Stimulated activated memory B cell treated with anti-CD40 and anti-IgM and Interleukin-4, amounts not matched to agents 10 μg/mL and 1 μg/mL and 100 μg/mL, for 72 hours (primary cell): Measurements from ENCODE around the gene XPO4.
"Not testable (repeated sequence)": the region's sequence is repeated elsewhere in the genome, so short reads cannot be mapped to it uniquely, and the experiment has no call there.

Experiments
- ATAC-seq: fragments of 150-1000 bp; cut with Tn5 transposase; 2 replicates; pipeline ENCODE4 v1.10.0; 2021
- H3K27ac Mint-ChIP-seq: one replicate; pipeline ENCODE4 v1.8.0; 2022; ENCODE audit warnings: mild to moderate bottlenecking, mixed read lengths
- H3K27me3 Mint-ChIP-seq: one replicate; pipeline ENCODE4 v1.8.0; 2022; ENCODE audit warnings: mixed read lengths
- H3K36me3 Mint-ChIP-seq: one replicate; pipeline ENCODE4 v1.8.0; 2022; ENCODE audit warnings: mixed read lengths
- H3K4me1 Mint-ChIP-seq: one replicate; pipeline ENCODE4 v1.8.0; 2022; ENCODE audit warnings: mixed read lengths
- H3K4me3 Mint-ChIP-seq: one replicate; pipeline ENCODE4 v1.8.0; 2022; ENCODE audit warnings: mild to moderate bottlenecking, moderate library complexity, mixed read lengths
- H3K9me3 Mint-ChIP-seq: one replicate; pipeline ENCODE4 v1.8.0; 2022; ENCODE audit warnings: mixed read lengths

XPO4 gene

GRCh38 chr13:20767309-20767943 is 135.1 kb downstream of the XPO4 start:
- peaks cover 10% of the 10 kb centered on the region for H3K4me1 Mint-ChIP-seq
- H3K36me3 Mint-ChIP-seq: peaks cover 36% of the 10 kb centered on the region
- no peaks in the 10 kb centered on the region for H3K27me3 Mint-ChIP-seq
- H3K4me3 Mint-ChIP-seq: no peak overlapping the region
- peaks cover 14% of the 10 kb centered on the region for H3K9me3 Mint-ChIP-seq
- H3K27ac Mint-ChIP-seq: no peak overlapping the region
- ATAC-seq: no peak

GRCh38 chr13:20760872-20761271 is 141.7 kb downstream of the XPO4 start:
- Mint-ChIP-seq H3K27ac (no peak overlapping the region), H3K27me3 (no peaks in the 10 kb centered on the region), H3K4me3 (no peak overlapping the region), H3K9me3 (peaks cover 8% of the 10 kb centered on the region), H3K4me1 (no peaks in the 10 kb centered on the region), H3K36me3 (peaks cover 35% of the 10 kb centered on the region)
- no peak for ATAC-seq

GRCh38 chr13:20754009-20754408 is 148.5 kb downstream of the XPO4 start:
- no peak for ATAC-seq
- Mint-ChIP-seq H3K4me3 (no peak overlapping the region), H3K9me3 (peaks cover 39% of the 10 kb centered on the region), H3K27me3 (no peaks in the 10 kb centered on the region), H3K36me3 (peaks cover 87% of the 10 kb centered on the region), H3K4me1 (no peaks in the 10 kb centered on the region), H3K27ac (no peak overlapping the region)

DNA sequence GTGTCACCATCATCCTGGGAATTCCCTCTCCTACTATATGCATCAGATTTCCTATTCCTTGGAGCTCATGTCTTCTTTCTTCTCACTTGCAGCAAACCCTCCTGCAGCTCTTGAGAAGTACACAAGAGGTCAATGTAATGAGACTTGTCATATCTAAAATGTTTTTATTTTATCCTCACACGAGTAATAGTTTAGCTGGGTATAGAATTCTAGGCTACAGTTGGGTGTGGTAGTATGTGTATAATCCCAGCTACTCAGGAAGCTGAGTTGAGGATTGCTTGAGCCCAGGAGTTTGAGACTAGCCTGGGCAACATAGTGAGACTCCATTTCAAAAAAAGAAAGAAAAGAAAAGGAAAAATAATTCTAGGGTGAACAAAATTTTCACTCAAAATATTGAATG is 153.2 kb downstream of the XPO4 start:
- H3K27me3 Mint-ChIP-seq: no peaks in the 10 kb centered on the region
- ATAC-seq: no peak
- H3K27ac Mint-ChIP-seq: no peak overlapping the region
- no peak overlapping the region for H3K4me3 Mint-ChIP-seq
- no peaks in the 10 kb centered on the region for H3K4me1 Mint-ChIP-seq
- H3K9me3 Mint-ChIP-seq: peaks cover 37% of the 10 kb centered on the region
- H3K36me3 Mint-ChIP-seq: peaks cover 72% of the 10 kb centered on the region

DNA sequence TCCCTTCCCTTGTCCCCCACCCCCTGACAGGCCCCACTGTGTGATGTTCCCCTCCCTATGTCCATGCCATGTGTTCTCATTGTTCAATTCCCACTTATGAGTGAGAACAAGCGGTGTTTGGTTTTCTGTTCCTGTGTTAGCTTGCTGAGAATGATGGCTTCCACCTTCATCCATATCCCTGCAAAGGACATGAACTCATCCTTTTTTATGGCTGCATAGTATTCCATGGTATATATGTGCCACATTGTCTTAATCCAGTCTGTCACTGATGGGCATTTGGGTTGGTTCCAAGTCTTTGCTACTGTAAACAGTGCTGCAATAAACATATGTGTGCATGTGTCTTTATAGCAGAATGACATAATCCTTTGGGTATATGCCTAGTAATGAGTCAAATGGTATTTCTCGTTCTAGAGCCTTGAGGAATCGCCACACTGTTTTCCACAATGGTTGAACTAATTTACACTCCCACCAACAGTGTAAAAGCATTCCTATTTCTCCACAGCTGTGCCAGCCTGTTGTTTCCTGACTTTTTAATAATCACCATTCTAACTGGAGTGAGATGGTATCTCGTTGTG is 158.6 kb downstream of the XPO4 start:
- not testable (repeated sequence) for ATAC-seq, H3K27ac Mint-ChIP-seq, H3K4me3 Mint-ChIP-seq, H3K27me3 Mint-ChIP-seq, H3K4me1 Mint-ChIP-seq
- peaks cover 37% of the 10 kb centered on the region for H3K36me3 Mint-ChIP-seq
- H3K9me3 Mint-ChIP-seq: peaks cover 12% of the 10 kb centered on the region

- no peaks in the 10 kb centered on the region for H3K27me3 Mint-ChIP-seq
- peaks cover 20% of the 10 kb centered on the region for H3K36me3 Mint-ChIP-seq
- no peaks in the 10 kb centered on the region for H3K4me1 Mint-ChIP-seq
- H3K27ac Mint-ChIP-seq: no peak overlapping the region
- peaks cover 6% of the 10 kb centered on the region for H3K9me3 Mint-ChIP-seq
- H3K4me3 Mint-ChIP-seq: no peak overlapping the region
- ATAC-seq: no peak
Observed at GRCh38 chr13:20740021-20740420, 162.5 kb downstream of the XPO4 start.

DNA sequence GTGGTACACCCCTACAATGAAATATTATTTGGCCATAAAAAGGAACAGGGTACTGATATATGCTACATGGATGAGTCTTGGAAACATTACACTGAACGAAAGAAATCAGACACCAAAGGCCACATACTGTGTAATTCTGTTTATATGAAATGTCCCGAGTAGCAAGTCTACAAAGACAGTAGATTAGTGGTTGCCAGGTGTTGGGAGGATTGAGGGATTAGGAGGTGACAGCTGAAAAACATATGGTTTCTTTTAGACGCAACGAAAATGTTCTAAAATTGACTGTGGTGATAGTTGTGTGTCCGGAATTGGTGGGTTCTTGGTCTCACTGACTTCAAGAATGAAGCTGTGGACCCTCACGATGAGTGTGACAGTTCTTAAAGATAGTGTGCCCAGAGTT is 163.9 kb downstream of the XPO4 start:
- Mint-ChIP-seq H3K36me3 (peaks cover 31% of the 10 kb centered on the region), H3K27ac (no peak overlapping the region), H3K4me1 (no peaks in the 10 kb centered on the region), H3K4me3 (no peak overlapping the region), H3K9me3 (no peaks in the 10 kb centered on the region), H3K27me3 (no peaks in the 10 kb centered on the region)
- no peak for ATAC-seq

GRCh38 chr13:20729633-20730585 is 172.6 kb downstream of the XPO4 start:
- no peak for ATAC-seq
- H3K4me3 Mint-ChIP-seq: no peak overlapping the region
- H3K4me1 Mint-ChIP-seq: no peaks in the 10 kb centered on the region
- H3K27me3 Mint-ChIP-seq: no peaks in the 10 kb centered on the region
- no peak overlapping the region for H3K27ac Mint-ChIP-seq
- no peaks in the 10 kb centered on the region for H3K9me3 Mint-ChIP-seq
- H3K36me3 Mint-ChIP-seq: peaks cover 26% of the 10 kb centered on the region

DNA sequence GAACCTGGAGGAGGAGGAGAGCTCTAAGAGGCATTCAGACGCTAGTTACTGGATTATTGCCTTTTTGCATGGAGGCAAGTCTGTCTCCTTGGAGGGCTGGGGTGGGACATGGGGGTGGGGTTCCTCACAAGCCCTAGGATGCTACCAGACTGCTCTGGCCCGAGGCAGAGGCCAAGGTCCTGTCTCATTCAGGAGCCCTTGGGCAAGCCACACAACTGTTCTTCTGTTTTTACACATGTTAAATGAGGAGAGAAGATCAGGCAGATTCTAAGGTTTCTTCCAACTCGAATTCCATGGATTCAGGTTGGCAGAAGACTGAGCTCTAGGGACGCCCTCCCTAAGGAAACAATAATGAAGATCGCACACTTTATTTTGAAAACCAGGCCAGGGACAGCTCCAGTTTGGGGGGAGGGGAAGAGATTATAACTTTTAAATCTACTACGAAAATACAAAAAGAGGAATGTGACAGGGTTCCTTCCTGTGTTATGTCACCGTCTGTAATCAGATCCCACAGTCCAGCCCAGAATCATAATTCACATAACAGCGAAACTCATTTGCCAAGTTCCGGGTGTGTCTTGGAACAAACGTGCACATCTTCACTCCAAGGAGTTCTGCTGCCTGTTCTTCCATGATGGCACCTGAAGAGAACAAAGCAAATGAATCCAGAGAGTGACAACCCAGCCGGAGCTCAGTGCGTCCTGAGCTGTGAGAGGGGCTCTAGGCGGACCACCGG is 173.8 kb downstream of the XPO4 start:
- H3K36me3 Mint-ChIP-seq: peaks cover 16% of the 10 kb centered on the region
- ATAC-seq: no peak
- H3K9me3 Mint-ChIP-seq: no peaks in the 10 kb centered on the region
- H3K27ac Mint-ChIP-seq: no peak overlapping the region
- no peaks in the 10 kb centered on the region for H3K27me3 Mint-ChIP-seq
- no peaks in the 10 kb centered on the region for H3K4me1 Mint-ChIP-seq
- H3K4me3 Mint-ChIP-seq: no peak overlapping the region

GRCh38 chr13:20727856-20728255 is 174.7 kb downstream of the XPO4 start:
- Mint-ChIP-seq H3K4me1 (no peaks in the 10 kb centered on the region), H3K27ac (no peak overlapping the region), H3K27me3 (no peaks in the 10 kb centered on the region), H3K36me3 (peaks cover 16% of the 10 kb centered on the region), H3K9me3 (no peaks in the 10 kb centered on the region), H3K4me3 (no peak overlapping the region)
- ATAC-seq: no peak
